ENCODE data around the gene UNC13D.
"Not testable (repeated sequence)": the region's sequence is repeated elsewhere in the genome, so short reads cannot be mapped to it uniquely, and the experiment has no call there.

Gene UNC13D

DNA sequence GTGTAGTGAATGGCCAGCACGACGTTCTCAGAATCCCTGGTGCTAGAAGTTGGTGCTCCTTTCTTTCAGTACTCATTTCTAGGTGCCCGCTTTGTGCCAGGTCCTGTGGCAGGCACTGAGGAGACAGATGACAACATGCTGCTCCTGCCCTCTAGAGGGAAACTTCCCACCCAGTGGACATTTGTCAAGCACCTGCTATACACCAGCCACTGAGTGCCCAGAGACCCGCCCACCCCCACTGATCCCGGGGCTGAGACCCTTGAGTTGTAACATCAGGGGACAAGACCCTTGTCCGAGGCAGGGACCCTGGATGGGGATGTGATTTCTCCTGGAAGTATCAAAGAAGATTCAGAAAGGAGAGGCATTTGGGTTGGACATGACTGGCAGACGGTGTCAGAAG, 25.1 kb downstream of the UNC13D start:
- no peak for DNase-seq

DNA sequence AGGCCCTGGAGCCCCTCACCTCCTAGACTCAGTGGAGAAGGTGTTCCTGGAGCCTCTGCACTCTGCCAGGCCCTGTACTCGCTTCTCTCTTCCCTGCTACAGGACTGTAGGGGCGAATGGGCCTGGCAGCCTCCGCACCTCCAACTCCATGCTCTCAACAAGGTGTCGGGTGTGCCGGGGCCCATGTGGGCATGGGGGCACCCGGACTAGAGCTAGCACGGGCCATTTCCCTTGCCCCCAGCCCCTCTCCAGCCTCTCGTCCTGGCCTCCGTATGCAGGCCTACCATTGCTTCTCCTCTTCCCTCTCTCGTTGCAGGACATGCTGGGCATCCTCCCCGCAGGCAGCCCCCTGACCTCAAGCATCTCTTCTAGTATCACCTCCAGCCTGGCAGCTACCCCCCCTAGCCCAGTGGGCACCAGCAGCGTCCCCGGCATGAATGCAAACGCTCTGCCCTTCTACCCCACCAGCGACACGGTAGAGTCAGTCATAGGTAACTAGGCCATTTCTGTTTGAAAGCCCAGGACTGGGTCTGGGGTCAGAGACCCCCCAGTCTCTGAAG, 25.8 kb downstream of the UNC13D start:
- DNase-seq, result no peak

DNA sequence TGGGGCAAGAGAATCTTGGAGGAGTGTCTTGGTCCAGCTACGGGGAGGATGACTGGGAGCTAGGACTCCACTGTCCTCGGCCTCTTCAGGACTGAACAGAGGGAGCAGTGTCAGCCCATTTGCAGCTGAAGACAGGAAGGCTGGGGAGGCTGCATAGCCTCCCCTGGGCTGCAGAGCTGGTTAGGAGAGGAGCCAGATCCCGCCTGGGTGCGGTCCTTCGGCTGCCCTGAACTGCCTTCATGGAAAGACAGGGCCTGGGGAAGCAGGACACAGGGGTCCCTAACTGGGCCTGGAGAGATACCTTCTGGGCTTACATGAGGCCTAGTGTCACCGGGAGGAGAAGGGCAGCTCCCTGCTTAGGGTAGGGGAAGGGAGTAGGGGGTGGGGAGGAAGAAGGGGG, 26.6 kb downstream of the UNC13D start:
- DNase-seq, result no peak

DNA sequence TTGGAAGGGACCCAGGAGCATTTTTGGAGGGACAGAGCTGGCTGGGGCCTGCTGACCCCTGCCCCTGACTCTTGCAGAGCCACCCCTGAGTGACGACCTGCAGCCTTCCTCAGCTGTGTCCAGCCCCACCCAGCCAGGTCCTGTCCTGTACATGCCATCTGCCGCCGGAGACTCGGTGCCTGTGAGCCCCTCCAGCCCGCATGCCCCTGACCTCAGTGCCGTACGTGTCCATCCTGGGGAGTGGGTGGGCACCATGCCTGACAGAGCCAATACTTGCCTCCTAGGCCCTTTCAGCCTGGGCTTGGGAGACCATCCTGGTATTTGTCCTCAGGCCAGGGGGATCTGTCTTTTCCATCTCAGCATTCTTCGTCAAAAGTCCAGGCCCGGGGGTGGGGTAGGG, 27.5 kb downstream of the UNC13D start:
- DNase-seq, result no peak

DNA sequence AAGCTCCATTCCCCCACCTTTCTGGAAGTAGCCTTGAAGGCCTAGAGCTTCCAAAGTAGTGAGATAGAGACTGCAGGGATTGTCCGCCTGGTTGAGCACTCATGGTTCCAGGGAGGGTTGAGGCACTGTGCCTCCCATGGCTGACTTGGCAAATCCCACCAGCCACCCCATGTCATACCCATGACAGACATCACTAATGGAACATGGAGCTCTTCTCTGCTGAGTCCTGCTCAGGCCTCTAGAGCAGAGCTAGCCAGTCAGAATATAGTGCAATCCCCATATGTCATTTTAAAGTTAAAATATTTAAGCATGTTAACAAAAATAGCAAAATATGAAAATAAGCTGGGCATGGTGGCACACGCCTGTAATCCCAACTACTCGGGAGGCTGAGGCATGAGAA, 28.8 kb downstream of the UNC13D start:
- DNase-seq, result no peak

DNA sequence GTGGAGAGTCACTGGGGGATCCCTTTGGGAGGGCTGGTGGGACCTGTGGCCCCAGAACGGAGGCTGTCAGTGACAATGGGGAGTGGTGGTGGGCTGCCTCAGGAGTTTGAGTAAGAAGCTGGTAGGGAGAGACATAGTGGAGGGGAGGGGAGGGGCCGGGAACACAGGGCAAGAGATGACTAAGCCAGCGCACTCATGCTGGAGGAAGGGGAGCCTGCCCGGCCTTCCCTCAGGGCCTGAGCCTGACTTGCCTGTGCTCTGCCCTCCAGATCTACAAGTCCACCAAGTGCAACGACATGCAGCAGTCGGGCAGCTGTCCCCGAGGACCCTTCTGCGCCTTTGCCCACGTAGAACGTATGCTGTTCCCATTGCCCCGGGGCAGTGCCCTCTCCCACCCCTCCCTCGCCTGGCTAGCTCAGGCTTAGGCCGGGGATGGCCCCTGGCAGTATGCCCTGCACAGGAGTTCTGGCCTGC, 29.3 kb downstream of the UNC13D start:
- DNase-seq, result no peak

DNA sequence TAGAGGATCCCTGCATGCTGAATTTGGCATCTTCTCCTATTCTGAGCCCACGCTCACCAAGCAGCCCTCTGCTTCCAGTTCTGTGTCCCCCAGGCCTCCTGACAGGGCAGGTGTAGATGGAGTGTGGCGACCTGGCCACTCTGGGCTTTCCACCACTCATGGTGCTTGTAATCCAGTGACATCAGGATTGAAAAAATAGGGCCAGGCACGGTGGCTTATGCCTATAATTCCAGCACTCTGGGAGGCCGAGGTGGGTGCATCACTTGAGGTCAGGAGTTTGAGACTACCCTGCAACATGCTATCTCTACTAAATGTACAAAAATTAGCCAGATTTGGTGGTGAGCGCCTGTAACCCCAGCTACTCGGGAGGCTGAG, 30.2 kb downstream of the UNC13D start:
- no peak for DNase-seq

DNA sequence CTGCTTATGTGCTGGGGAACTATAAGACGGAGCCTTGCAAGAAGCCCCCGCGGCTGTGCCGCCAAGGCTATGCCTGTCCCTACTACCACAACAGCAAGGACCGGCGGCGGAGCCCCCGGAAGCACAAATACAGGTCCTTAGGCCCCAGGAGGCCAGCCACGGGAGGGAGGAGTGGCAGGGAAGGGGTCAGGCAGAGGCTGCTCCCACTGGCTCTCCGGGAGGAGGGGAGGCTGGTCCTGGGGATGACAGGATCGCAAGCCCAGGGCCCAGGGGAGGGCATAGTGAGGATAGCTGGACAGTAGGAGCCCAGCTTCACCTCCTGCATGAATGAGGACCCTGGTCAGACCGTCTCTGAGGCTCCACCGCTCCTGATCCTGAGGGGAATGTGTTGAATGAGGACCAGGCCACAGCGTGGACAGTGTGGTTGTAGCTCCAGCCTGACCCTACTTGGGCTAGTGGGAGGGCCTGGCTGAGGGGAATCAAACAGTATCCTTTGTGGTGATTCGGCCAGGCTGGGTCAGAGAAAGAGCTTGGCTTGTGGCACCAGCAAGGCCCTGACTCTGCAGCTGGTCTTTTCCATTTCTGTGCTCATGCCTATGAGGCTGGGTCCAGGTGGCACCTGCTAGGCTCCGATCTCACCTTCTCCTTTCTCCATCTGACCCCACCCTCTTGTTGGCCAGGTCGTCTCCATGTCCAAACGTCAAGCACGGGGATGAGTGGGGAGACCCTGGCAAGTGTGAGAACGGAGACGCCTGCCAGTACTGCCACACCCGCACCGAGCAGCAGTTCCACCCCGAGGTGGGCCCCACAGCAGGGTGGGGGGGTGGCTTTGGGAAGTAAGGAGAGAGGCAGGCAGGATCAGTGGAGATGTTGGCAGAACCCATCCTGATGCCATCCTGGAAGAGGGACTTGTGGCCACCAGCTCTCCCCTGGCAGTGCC, 30.9 kb downstream of the UNC13D start:
- DNase-seq, result no peak

DNA sequence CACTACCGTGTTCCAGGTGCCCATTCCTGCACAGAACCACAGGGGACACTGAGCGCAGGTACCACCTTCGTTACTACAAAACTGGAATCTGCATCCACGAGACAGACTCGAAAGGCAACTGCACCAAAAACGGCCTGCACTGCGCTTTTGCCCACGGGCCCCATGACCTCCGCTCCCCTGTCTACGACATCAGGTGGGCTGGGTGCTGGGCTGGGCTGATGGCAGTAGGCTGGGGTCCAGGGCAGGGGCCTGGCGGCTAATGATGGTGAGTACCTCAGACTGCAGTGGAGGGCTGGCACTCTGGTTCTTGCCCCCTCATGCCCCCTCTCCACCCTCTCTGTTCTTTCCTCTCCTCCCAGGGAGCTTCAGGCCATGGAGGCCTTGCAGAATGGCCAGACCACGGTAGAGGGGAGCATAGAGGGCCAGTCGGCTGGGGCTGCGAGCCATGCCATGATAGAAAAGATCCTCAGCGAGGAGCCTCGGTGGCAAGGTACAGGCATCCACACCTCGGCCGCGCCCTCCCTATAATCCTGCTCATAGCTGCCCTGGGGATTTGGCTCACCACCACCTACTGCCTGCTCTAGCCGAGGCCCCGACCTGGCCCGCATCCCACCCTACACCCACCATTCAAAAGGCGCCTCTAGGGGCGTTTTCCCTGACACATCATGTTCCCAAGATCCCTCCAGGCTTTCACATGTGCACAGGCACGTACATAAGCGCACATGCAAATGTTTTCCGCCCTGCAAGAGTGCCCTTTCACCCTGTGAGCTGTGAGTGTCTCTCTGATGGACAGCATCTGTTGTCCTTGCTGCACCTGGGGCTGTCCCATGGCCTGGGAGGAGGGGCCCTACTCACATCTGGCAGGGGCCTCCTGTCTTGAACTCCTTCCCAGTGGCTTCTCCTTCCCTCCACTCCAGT, 31.8 kb downstream of the UNC13D start:
- no peak for DNase-seq

DNA sequence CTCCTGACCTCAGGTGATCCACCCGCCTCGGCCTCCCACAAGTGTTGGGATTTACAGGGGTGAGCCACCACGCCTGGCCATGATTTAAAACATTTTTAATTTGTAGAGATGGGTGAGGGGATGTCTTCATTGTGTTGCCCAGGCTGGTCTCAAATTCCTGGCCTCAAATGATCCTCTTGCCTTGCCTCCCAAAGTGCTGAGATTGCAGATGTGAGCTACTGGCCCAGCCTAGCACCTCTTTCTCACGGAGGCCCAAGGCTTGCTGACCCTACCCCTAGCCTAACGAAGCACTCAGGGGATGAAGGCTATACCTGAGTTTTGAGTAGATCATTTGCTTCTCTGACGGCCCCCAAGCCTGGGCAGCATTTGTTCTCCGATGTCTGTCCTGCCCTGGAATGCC, 33.0 kb downstream of the UNC13D start:
- no peak for DNase-seq

DNA sequence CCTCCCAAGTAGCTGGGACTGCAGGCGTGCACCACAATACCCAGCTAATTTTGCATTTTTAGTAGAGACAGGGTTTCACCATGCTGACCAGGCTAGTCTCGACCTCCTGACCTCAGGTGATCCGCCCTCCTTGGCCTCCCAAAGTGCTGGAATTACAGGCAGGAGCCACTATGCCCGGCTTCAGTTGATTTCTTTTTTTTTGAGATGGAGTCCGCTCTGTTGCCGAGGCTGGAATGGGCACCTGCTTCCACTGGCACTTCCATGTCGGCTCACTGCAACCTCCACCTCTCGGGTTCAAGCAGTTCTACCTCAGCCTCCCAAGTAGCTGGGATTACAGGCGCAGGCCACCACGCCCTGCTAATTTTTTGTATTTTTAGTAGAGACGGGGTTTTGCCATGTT, 33.4 kb downstream of the UNC13D start:
- not testable (repeated sequence) for DNase-seq

DNA sequence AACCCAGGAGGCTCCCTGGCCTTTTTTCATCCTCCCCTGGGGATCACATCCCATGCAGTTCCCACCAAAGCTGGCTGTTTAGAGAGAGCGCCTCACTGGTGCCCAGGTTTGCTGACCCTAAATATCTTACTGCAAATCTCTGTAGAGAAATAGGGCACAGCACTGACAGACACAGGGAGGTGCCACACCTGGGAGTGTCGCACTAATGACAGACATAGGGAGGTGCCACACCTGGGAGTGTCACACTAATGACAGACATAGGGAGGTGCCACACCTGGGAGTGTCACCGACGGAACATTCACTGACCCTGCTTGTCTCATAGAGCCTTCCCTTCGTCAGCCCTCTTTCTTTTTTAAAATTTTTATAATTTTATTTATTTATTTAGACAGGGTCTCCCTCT, 34.0 kb downstream of the UNC13D start:
- DNase-seq, result no peak

DNA sequence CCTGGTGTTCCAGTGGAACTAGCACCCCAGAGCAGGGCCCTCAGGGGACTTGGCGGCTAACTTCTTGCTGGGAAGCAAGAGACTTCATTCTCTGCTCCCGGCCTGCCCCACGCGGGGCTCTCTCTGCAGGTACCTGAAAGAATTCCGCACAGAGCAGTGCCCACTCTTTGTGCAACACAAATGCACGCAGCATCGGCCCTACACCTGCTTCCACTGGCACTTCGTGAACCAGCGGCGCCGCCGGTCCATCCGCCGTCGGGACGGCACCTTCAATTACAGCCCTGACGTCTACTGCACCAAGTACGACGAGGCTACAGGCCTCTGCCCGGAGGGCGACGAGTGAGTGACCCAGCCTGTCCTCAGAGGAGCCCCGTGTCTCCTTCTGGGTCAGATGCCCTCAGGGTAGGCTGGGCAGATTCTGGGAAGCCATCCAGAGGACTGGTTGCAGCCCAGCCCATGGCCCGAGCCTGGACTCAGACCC, 34.5 kb downstream of the UNC13D start:
- DNase-seq, result no peak

DNA sequence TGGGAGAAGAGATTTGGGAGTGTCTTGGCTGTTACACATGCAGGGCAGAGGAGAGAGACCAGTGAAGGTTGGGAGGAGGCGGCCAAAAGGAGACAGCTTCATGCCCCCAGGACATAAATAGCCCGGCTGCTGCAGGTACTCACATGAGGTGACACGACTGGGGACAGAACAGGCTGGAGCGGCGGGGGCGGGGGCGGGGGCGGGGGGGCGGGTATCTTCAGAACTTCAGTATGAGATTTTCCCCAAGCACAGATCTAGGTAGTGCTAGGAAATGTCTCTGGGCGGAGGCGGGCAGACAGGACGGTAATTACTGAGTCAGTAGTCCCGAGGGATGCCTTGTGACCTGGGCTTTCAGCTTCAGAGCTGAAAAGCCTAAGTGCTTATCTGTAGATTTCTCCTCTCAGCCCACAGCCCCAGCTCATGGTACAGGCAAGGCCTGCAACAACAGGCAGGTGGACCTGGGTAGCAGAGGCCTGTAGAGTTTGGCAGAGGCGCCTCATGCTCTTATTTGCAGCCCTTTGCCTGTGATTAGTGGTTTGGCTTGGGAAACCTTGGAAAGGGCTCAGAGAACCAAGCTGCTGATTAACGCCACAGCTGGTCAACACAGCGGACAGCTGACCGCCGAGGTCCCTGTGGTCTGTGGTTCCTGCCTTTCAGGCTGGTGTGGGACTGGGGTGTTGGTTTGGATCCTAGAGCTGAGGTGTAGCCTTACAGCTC, 35.1 kb downstream of the UNC13D start:
- DNase-seq, result no peak

DNA sequence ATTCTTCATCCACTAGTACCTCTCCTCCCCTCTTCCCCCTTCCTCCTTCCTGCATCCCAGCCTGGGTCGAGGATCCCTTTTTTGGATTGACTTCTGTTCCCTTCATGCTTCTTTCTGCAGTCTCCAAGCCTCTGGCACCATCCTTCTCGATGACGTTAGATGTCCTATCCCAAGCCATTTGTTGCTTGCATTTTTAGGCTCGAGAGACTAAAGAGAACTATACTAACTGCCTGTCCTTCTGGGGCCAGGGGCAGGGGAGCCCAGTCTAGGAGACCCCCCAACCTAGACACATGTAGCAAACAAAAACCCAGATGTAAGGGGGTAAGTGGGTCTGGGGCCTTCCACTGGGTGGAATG, 35.7 kb downstream of the UNC13D start:
- no peak for DNase-seq

DNA sequence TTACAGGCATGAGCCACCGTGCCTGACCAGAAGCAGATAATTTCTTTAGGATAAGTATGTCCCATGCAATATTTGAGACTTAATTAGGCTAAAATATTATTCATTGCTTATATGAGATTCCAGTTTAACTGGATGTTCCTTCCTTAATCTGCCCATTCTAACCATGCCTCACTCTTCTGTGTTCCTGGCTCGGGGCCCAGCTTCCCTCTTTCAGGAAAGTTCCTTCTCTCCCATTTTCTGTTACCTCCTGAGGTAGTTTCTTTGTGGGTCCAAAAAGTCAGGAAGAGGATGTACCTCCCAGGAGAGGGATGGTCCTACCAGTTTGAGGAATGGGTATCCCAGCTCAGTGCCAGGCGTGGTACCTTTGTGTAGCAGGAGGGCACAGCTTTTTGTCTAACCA, 36.3 kb downstream of the UNC13D start:
- no peak for DNase-seq

DNA sequence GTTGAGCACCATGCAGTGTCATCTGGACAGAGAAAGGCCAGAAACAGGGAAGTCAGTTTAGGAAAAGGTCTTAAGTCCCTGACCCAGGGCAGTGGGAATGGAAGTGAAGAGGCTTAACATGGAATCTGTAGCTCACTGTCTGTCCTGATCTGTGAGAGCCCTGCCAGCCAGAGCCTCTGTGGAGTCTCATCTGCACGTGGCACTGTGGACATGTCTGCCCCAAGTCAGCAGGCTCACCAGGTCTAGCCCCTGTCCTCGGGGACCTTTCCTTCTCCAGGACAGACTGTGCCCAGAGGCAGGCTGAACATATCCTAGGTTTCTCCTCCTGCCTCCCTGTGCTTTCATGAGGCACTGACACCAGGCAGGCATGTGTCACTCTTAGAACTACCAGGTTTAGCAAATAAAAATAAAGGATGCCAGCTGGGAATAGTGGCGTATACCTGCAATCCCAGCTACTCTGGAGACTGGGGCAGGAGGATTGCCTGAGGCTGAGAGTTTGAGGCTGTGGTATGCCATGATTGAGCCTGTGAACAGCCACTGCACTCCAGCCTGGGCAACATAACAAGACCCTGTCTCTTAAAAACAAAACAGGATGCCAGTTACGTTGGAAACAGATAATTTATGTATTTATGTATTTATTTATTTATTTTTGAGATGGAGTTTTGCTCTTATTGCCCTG, 37.2 kb downstream of the UNC13D start:
- no peak for DNase-seq

DNA sequence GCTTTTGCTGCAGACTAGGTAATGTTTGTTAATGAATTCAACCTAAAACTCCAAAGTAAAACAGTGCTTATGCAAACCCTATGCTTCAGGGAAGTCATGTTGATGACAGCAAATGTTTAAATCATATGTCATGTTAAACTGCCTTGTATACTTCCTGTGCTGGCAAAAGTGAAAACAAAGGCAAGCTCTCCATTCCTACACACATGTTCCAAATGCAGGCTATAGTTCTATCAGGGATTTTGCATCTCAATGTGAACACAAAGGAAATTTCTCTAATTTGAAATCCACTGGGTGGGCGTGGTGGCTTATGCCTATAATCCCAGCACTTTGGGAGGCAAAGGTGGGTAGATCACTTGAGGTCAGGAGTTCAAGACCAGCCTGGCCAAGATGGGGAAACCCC, 40.3 kb downstream of the UNC13D start:
- DNase-seq, result no peak

DNA sequence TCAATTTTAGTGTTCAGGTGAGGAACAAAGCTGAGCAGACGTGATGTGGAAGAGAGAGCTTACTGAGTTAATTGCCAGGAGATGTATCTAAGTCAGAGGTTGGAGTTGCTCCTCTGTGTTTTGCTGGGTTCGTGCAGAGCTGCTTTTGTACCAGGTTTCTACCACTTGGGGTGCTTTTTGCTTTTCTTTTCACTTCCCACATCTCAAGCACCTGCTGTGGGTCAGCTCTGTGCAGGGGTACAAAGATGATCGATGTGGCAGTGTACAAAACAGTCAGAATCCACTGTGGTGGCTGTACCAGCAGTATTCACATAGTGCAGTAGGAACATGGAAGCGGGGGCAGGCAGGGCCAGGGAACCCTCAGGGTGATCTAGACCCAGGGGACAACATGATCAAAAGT, 44.8 kb downstream of the UNC13D start:
- no peak for DNase-seq

DNA sequence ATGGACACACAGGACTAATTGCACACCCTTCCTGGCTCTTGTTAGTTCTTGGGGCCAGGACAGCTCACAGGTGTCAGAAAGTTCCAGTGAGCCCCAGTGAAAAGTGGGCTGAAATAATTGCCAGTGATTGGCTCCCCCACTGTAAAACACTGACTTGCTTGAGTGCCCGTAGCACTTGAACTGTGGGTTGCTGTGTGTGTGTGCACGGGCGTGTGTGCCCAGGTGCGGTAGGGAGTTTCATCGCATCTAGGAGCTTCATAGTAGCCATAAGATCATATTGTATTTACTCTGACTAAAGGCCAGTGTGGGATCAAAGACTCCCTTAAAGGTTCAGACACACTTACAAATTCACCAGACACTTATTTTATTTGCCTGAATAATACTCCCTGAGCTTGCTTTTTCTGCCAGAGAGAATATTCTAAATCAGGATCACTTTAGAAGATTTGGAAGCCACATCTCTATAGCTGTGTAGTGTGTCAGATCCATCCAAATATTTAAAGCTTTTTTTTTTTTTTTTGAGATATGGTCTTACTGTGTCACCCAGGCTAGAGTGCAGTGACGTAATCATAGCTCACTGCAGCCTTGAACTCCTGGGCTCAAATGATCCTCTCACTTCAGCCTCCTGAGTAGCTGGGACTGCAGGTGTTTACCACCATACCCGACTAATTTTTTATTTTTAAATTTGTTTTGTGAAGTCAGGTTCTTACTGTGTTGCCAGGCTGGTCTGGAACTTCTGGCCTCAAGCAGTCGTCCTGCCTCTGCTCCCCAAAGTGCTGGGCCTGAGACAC, 48.2 kb downstream of the UNC13D start:
- no peak for DNase-seq

DNA sequence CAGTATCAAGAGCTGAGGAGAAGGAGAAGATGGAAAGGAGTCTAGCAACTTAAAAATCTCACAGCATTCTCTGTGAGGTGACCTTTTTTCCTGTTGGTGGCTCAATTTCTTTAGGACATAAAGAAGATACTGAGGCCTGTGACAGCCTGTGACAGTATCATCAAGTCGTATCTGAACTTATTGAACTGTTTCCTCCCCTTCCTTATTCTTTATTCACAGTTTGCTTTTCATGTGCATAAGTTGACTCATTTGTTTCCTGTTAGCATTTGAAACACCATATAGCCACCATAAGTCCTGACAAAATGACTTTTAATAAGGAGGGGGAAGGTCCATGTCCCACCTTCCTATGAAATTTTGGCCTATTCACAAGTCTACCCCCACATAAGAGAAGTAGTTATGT, 50.7 kb downstream of the UNC13D start:
- DNase-seq, result no peak
